Amniotic epithelial cell (primary cell): ENCODE measurements around the gene IGFBP2.

Experiments used
- DNase-seq: peaks from one replicate; pipeline ENCODE4 v3.0.0-alpha.2; 2010; ENCODE audit warnings: low read depth

Gene IGFBP2

GRCh38 chr2:216615298-216616082 lies 17.7 kb upstream of the IGFBP2 start:
- DNase-seq = no peak

- DNase-seq = no peak
Measured at GRCh38 chr2:216616083-216616678, 17.0 kb upstream of the IGFBP2 start.

DNA sequence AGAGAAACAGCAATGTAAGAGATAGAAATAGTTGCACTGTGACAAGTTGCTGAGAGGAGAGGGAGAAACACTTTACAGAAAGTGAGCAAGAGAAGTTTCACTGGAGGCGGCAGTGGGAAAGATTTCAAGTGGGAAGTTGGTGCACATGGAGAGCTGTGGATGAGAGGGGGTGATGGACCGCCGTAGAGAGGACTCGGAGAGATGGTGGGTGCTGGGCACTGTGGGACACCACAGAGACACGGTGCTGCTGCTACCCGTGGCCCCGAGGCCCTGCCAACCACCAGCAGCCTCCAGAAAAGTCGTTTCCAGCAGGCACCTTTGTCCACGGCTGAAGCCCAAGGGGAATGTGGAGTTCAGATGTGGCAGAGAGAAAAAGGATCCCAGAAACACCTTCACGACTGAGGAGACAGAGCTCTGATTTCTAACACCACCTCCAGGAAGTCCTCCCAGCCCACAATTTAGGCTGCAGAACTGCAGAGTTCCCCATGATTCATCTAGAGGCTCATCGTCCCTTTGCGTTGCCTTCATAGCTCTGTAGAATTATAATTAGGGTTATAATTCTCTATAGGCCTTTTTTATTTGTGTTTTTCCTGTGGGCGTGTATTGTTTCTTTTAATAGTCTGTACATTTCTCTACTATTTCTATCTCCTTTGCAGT lies 15.9 kb upstream of the IGFBP2 start:
- DNase-seq = no peak

- DNase-seq = no peak
Measured at GRCh38 chr2:216618785-216619184, 14.4 kb upstream of the IGFBP2 start.

- DNase-seq = peak; percentile 87
Measured at GRCh38 chr2:216619411-216620393, 13.5 kb upstream of the IGFBP2 start.

- DNase-seq = no peak
Measured at GRCh38 chr2:216620786-216621185, 12.4 kb upstream of the IGFBP2 start.

- no peak for DNase-seq
Measured at GRCh38 chr2:216621292-216621691, 11.9 kb upstream of the IGFBP2 start.

DNA sequence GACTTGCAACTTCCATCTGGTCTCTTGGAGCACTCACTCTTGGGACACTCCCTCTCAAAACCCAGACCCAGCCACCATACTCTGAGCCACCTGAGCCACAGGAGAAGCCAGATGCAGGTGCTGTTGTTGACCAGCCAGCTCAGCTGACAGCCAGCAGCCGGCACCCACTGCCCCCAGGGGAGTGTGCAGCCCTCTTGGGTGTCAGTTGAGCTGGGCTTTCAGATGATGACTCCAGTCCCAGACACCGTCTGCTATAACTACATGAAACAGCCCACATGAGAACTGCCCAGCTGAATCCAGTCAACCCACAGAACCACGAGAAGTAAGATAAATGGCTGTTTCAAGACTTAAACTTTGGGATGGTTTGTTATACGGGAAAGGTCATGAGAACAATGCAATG lies 10.7 kb upstream of the IGFBP2 start:
- no peak for DNase-seq

- no peak for DNase-seq
Measured at GRCh38 chr2:216624251-216624650, 9.0 kb upstream of the IGFBP2 start.

- no peak for DNase-seq
Measured at GRCh38 chr2:216626168-216626874, 6.9 kb upstream of the IGFBP2 start.

DNA sequence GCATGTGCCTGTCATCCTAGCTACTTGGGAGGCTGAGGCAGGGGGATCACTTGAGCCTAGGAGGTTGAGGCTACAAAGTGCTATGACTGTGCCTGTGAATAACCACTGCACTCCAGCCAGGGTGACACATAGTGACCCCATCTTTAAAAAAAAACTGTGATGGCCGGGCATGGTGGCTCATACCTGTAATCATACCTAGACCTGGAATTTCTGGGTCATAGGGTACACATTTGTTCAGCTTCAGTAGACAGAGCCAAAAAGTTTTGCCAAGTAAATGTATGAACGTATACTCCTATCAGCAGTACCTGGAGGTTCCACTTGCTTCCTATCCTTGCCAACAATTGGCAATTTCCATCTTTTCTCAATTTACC lies 6.4 kb upstream of the IGFBP2 start:
- DNase-seq = no peak

- DNase-seq = no peak
Measured at GRCh38 chr2:216629784-216630183, 3.4 kb upstream of the IGFBP2 start.

- DNase-seq = no peak
Measured at GRCh38 chr2:216632346-216632951, 771 bp upstream of the IGFBP2 start.

- no peak for DNase-seq
Measured at GRCh38 chr2:216633616-216634369, 573 bp downstream of the IGFBP2 start.

GRCh38 chr2:216634370-216635148 lies 1.3 kb downstream of the IGFBP2 start:
- DNase-seq = no peak

DNA sequence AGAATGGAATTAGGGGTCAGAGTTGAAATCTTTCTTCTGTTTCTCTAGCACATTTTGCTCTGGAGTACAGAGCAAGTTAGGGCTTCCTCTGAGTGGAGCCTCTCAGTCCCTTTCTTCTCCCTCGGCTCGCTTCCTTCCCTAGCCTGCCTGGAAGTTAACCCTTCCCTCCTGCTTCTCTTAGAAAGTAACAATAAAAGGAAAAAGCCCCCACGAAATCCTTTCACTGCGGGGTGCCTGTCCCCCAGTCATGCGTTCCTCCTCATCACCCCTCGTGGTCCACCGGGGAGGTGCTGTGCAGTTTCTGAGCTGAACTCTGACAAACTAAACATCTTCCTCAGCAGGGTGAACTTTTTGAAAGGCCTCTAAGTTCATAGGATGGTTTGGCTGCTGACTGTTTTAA lies 2.0 kb downstream of the IGFBP2 start:
- DNase-seq = no peak

DNA sequence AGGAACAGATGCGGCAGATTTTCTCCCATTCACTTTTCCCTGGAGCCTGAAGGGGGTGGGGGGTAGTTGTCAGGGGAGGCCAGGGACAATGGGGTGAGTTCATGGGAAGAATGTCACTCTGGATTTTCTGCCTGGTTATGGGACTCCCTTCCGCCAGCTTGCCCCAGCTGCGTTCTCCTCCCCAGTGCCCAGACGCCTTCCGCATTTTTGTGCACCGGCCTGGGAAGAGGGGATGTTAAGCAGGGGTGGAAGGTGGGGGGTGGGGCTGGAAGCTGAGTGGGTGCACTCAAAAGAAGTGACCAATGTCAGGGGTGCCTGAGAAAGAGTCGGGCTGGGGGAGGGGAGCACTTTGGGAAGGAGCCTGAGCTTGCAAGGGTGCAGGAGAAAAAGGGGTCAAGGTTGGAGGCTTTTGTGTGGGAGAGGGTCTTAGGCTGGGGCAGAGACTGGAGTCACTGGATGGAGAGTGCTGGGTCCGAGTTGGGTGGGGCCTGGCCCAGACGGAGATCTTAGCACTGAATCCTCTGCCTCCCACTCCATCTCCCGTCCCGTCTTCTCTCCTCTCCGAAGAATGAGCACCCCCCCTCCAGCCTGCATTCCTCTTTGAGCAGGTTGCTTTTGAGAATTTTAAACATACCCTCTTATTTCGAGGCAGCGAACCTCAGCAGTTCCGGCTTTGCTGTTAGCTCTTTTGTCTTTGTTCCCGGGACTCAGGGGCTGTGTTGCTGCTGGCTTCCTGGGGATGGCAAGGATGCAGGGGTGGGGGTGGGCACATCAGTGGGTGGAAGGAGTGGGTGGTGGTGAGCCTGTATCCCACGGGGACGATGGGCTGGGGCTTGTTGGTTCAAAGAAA lies 2.7 kb downstream of the IGFBP2 start:
- DNase-seq = no peak
